Activated CD8-positive, alpha-beta memory T cell treated with anti-CD3 and anti-CD28 coated beads, Interleukin-2, amount 50 U/mL, for 48 hours (primary cell): Measurements from ENCODE around the gene NUMB.

Experiments used
- DNase-seq: peaks from one replicate; pipeline ENCODE4 v3.0.0-alpha.2; 2020

NUMB gene

DNA sequence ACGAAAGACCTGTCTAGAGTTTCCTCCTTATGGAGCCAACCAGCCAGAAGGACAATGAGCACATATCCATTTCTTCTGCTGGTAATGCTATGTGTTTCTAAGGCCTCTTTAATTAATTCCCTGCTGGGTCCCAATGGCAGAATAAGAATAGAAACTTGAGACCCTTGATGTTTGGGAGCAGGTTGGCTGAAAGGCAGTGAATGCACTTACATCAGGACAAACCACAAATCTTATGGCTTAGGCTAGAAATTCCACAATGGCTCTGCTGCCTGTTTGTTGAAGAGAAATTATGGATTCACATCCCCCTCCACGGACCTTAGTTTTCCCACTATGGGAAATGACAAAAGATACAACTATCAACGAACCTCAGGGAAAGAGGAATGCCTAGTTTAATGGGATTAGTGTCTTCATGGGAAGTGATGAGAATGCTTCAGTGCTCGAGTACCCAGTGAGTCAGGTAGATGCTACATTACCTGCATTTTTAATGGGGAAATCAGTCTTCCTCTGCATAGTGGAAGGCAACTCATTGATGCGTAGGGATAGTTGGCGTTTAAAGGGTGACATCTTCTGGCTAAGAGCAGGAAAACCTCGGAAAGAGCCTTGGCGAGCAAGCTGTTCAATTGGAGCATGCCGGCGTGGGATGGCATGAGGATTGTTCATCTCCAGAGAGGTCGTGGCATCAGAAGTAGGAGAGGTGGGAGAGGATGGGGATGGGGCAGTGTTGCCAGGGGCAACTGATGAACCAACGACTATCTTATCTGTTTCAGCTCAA lies 174.6 kb downstream of the NUMB start:
- no peak for DNase-seq

DNA sequence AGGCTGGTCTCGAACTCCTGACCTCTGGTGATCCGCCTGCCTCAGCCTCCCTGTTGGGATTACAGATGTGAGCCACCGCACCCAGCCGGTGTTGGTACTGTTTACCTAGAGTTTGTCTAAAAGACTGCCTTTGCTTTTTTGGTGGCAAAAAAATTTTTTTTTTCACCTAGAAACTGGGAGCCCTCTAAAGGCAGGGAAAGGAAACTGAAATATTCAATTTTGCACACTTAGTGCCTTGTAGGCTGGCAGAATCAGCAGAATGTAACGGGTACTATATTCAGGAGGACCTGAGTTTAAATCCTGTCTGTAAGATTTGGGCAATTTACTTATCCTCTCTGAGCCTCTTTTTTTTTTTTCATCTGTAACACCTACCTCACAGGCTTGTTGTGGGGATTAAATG lies 177.4 kb downstream of the NUMB start:
- no peak for DNase-seq

DNA sequence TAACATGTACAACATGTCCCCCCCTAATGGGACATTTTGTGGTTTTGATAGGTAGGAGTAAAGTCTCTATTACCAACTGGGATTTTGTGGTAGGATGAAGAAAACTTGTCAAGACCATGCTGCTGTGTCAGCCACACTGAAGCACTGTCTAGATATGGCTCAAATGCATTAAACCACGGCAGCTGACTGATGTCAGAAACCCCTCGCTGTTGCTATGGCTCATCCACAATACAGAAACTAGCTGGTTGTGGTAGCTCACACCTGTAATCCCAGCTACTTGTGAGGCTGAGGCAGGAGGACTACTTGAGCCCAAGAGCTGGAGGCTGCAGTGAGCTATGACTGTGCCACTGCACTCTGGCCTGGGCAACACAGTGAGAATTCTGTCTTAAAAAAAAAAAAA lies 181.0 kb downstream of the NUMB start:
- DNase-seq: no peak

- DNase-seq: no peak
Measured at GRCh38 chr14:73276836-73277235, 181.5 kb downstream of the NUMB start.

DNA sequence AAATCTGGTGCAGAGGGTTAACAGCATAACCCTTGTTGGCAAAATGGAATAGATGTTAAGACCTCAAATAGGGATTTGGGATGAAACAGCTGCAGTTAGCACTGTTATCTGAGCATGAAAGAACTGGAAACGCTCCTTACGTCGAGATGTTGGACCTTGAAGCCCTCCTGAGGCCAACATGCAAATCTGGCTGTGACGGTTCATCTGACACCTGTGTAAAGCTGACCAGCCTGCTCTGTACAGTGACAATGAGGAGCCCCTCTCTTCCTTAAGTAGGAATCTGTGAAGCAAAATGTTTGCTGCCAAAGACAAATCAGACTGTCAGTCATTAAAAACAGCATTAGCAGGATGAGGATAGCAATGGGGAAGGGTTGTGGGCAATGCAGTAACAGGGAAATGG lies 184.5 kb downstream of the NUMB start:
- DNase-seq: no peak

DNA sequence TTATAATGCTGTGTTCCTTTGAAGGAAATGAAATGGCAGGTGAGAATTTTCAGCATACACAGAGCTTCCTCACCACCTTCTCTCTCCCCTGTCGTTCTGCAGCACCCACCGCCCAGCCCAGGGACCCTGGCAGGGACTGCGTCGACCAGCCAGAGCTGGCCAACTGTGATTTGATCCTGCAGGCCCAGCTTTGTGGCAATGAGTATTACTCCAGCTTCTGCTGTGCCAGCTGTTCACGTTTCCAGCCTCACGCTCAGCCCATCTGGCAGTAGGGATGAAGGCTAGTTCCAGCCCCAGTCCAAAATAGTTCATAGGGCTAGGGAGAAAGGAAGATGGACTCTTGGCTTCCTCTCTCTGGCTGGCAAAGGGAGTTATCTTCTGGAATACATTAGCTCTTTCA lies 186.0 kb downstream of the NUMB start:
- DNase-seq: no peak

GRCh38 chr14:73269729-73270531 lies 188.4 kb downstream of the NUMB start:
- no peak for DNase-seq

GRCh38 chr14:73267474-73267873 lies 190.9 kb downstream of the NUMB start:
- DNase-seq: no peak

DNA sequence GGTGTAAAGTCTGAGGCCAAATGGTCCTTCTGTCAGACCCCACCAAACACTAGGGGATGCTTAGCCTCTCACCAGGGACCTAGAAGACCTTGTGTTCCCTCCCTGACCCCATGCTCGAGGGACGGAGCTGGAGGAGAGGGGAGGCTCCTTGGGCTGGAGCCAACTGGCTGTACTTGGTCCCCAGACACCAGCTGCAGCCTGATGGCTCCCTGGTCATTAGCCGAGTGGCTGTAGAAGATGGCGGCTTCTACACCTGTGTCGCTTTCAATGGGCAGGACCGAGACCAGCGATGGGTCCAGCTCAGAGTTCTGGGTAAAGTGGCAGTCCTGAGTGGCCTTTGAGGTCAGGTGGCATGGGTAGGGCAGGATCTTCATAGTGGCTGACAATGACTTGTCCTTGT lies 192.0 kb downstream of the NUMB start:
- DNase-seq: no peak

DNA sequence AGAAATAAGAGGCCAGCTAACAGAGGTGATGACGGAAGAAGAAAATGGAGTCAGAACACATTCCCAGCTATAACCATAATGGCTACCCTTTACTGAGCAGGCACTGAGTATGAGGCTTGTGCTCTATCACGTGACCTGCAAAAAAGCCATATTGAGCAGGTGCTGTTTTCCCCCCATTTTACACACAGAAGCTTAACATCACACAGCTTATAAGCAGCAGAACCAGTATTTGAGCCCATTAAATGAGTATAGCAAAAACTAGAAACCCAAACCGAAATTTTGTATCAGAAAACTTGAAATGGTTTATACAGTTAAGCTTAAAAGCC lies 192.7 kb downstream of the NUMB start:
- DNase-seq: no peak

DNA sequence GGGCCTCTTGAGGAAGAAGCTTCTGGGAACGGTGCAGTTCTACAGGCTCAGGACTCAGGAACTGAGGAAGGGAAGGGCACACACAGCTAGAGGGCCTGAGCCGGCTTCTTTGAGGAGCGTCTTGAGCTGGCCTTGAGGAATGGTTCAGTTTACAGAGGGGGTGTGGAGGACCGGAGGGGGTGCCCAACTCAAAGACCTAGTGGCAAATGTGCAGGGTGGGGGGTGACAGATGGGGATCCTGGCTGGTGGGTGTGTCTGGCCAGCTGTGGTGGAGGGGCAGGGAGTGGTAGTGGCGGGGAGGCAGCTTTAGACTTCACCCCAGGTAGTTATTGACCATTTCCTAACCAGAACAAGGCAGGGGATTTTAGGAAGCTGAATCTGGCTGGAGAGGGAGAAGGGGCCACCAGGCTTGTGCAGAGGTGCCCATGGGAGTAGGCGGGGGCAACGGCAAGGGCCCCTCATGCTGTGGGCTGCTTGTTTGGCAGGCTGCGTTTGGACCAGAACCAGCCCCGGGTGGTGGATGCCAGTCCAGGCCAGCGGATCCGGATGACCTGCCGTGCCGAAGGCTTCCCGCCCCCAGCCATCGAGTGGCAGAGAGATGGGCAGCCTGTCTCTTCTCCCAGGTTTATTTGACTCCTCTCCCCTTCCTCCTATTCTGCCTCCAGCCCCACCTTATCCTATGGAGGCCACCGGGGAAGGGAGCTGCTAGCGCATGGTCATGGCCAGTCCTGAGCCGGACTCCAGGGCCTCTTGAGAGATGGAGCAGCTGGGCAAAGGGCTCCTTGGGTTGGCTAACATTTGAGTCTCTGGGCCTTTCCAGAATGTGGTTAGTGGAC lies 193.2 kb downstream of the NUMB start:
- no peak for DNase-seq

DNA sequence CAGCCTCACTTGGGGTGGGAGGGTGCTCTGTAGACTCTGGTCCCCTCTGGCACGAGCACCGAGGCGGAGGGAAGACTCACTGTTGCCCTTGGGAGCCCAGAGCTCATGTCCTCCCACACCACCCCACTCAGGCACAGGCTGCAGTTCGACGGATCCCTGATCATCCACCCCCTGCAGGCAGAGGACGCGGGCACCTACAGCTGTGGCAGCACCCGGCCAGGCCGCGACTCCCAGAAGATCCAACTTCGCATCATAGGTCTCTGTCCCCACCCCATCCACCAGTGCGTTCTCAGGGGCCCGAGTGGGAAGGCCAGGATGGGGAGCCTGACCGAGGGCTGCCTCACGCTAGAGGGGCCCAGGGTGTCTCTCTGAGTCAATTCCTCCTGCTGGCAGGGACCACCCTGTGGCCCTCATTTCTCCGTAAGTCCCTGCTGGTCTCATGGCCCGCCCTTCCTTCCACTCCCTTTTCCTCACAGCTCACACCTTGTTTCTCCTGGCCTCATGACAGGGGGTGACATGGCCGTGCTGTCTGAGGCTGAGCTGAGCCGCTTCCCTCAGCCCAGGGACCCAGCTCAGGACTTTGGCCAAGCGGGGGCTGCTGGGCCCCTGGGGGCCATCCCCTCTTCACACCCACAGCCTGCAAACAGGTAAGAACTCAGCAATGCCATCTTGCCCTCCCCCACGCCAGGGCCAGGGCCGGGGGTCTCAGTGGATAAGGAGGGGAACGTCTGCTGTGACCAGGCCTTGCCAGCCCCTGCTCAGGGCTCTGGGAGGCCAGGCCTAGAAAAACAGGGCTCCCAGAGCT lies 194.1 kb downstream of the NUMB start:
- no peak for DNase-seq

DNA sequence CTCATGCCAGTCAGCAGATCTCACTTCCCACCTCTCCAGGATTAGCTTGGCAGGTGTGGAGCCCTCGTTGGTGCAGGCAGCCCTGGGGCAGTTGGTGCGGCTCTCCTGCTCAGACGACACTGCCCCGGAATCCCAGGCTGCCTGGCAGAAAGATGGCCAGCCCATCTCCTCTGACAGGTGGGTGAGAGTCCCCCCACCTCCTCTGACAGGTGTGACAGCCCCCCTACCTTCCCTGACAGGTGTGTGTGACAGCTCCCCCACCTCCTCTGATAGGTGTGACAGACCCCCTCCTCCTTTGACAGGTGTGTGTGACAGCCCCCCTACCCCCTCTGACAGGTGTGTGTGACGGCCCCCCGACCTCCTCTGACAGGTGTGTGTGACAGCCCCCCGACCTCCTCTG lies 194.7 kb downstream of the NUMB start:
- no peak for DNase-seq

DNA sequence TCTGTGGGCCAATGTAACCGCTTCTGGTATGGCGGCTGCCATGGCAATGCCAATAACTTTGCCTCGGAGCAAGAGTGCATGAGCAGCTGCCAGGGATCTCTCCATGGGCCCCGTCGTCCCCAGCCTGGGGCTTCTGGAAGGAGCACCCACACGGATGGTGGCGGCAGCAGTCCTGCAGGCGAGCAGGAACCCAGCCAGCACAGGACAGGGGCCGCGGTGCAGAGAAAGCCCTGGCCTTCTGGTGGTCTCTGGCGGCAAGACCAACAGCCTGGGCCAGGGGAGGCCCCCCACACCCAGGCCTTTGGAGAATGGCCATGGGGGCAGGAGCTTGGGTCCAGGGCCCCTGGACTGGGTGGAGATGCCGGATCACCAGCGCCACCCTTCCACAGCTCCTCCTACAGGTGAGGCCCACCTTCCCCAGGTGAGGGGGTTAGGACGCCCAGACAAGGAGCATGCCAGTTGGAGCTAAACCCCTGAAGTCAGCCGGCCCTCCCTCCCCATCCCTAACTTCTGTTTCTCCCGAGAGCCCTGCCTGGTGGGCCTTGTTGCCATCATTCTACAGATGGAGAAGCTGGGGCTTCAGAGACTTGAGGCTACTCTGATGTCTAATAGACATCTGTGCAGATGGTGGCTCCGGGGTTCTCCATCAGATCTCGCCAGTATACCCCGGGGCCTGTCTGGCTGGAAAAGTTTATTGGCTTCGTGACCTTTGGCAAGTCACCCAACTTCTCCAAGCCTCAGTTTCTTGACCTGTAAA lies 195.7 kb downstream of the NUMB start:
- no peak for DNase-seq

GRCh38 chr14:73261520-73262426 lies 196.6 kb downstream of the NUMB start:
- no peak for DNase-seq

DNA sequence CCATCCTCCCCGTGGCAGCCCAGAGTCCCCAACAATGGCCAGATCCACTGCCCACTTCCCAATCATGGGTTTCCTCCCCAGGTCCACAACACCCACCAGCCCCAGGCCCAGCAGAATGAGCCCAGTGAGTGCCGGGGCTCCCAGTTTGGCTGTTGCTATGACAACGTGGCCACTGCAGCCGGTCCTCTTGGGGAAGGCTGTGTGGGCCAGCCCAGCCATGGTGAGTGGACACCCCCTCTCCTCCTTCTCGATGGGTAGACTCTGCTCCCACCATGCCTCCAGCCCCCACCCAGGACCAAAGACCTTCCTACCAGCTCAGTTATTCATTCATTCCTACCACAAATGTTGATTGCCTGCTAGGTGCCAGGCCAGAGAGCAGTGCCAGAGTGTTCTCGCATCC lies 197.3 kb downstream of the NUMB start:
- DNase-seq: no peak

DNA sequence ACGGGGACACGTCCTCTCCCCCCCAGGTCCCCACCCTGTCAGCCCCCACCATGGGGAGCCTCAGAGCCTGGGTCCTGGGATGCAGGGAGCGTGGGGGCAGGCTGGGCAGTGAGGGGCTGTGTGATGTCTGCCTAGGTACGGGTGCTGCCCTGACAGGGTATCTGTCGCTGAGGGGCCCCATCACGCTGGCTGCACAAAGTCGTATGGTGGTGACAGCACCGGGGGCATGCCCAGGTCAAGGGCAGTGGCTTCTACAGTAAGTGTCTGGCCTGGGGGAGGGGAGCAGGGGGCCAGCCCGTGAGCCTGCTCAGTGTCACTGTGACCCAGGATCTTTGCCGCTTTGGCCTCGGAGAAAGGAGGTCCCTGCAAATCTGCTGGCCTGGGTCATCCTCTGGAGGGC lies 197.8 kb downstream of the NUMB start:
- no peak for DNase-seq

DNA sequence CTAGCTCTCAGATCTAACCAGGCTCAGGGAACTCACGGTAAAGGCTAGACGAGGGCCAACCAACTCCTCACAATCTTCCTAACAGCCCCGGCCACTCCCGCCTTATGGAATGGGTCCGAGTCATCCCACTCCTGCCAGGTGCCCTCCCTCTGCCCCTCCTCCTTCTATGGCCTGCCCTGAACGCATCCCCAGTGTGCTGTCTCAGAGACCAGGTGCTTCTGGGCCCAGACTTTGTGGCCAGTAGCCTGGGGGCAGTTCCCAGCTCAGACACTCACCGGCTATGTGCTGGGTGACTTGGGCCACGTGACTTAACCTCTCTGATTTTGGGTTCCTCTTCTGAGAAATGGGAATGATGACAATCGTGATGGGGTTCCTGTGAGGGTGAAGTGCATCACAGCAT lies 198.5 kb downstream of the NUMB start:
- DNase-seq: no peak

GRCh38 chr14:73258845-73259611 lies 199.3 kb downstream of the NUMB start:
- DNase-seq: no peak

- DNase-seq: no peak
Measured at GRCh38 chr14:73258076-73258475, 200.3 kb downstream of the NUMB start.
